Tibial nerve (tissue), 3 donors: ENCODE measurements around the gene CDV3.

ENCODE experiments used
- POLR2A ChIP-seq, 2 donors: fragments of 450-650 bp; IDR thresholded peaks; one replicate each; pipeline ENCODE4 v1.6.1; 2017; ENCODE audit warnings: antibody characterized with exemption in 2 of 2, mild to moderate bottlenecking in 2 of 2, moderate library complexity in 2 of 2
- TF ChIP-seq, protein P1 (sequence below), 5 experiments: fragments of 200-600 bp in 3 of 5; fragments of 450-650 bp in 2 of 5; sonication (generic) in 3 of 5; IDR thresholded peaks; one replicate each; pipeline ENCODE4 v1.5.1; 2016 to 2019; ENCODE audit warnings: antibody characterized with exemption in 5 of 5, mild to moderate bottlenecking in 3 of 5, moderate library complexity in 2 of 5

DNA sequence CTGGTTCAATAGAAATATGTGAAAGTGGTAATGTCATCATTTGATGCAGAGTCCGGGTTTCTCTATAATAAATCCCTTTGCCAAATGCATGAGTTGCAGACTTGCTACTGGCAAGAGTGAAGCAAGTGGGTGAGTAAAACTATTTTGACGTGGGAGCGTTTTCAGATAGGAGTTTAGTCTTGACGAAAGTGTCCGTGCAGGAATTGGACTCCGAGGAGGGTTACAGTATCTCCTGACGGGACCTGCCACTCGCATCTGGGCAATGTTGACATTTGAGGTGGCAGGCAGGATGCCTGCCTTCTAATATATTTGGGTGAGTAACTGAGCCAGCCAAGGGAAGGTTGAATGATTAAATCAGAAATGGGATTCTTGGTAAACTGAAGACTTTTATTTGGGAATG lies 16.0 kb downstream of the CDV3 start:
- TF ChIP-seq, protein P1, sequence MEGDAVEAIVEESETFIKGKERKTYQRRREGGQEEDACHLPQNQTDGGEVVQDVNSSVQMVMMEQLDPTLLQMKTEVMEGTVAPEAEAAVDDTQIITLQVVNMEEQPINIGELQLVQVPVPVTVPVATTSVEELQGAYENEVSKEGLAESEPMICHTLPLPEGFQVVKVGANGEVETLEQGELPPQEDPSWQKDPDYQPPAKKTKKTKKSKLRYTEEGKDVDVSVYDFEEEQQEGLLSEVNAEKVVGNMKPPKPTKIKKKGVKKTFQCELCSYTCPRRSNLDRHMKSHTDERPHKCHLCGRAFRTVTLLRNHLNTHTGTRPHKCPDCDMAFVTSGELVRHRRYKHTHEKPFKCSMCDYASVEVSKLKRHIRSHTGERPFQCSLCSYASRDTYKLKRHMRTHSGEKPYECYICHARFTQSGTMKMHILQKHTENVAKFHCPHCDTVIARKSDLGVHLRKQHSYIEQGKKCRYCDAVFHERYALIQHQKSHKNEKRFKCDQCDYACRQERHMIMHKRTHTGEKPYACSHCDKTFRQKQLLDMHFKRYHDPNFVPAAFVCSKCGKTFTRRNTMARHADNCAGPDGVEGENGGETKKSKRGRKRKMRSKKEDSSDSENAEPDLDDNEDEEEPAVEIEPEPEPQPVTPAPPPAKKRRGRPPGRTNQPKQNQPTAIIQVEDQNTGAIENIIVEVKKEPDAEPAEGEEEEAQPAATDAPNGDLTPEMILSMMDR (IDR thresholded peaks at IDR 0.05) = no peak
- TF ChIP-seq POLR2A (IDR thresholded peaks at IDR 0.05) = no peak
